Measurements from ENCODE around the gene SANBR. TPM values are rescaled to one million over a fixed set of nuclear protein-coding genes. Genes with fewer than 3 reads are reported as not detected.
"Not testable (repeated sequence)": the region's sequence is repeated elsewhere in the genome, so short reads cannot be mapped to it uniquely, and the experiment has no call there.

SANBR gene
- total RNA-seq, 6 donors from 2014 or later: 7.3 to 40.3 (median 9.0) TPM

DNA sequence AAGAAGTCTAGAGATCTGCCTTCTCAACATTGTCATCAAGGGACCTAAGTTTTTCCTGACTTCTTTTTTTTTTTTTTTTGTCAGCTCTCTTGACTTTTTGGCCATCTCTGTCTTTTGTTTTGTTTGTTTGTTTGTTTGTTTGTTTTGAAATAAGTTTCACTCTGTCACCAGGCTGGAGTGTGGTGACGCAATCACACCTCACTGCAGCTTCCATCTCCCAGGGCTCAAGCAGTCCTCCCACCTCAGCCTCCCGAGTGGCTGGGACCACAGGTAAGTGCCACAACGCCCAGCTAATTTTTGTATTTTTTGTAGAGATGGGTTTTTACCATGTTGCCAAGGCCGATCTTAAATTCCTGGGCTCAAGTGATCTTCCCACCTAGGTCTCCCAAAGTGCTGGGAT lies 42.0 kb upstream of the SANBR start:
- DNase-seq: no peak
- Histone ChIP-seq H3K27ac (no peak overlapping the region), H3K9me3 (peaks cover 0 to 3% (median 0%) of the 10 kb centered on the region in 4 donors), H3K4me1 (peaks cover 11 to 24% (median 17%) of the 10 kb centered on the region in 4 donors), H3K4me3 (no peak overlapping the region), H3K36me3 (peaks cover 0 to 28% (median 6%) of the 10 kb centered on the region in 4 donors), H3K27me3 (no peaks in the 10 kb centered on the region)
- 95% methylated on average over 4 of the region's 4 CpGs for WGBS, 2 donors
- no peak for ATAC-seq (ENCODE audit: low FRiP score in 2 of 2)
- TF ChIP-seq POLR2AphosphoS5 (IDR thresholded peaks at IDR 0.05) (no peak), POLR2A (IDR thresholded peaks at IDR 0.05) (no peak), EP300 (IDR thresholded peaks at IDR 0.05) (no peak)
- TF ChIP-seq, protein P1, sequence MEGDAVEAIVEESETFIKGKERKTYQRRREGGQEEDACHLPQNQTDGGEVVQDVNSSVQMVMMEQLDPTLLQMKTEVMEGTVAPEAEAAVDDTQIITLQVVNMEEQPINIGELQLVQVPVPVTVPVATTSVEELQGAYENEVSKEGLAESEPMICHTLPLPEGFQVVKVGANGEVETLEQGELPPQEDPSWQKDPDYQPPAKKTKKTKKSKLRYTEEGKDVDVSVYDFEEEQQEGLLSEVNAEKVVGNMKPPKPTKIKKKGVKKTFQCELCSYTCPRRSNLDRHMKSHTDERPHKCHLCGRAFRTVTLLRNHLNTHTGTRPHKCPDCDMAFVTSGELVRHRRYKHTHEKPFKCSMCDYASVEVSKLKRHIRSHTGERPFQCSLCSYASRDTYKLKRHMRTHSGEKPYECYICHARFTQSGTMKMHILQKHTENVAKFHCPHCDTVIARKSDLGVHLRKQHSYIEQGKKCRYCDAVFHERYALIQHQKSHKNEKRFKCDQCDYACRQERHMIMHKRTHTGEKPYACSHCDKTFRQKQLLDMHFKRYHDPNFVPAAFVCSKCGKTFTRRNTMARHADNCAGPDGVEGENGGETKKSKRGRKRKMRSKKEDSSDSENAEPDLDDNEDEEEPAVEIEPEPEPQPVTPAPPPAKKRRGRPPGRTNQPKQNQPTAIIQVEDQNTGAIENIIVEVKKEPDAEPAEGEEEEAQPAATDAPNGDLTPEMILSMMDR (IDR thresholded peaks at IDR 0.05): no peak

DNA sequence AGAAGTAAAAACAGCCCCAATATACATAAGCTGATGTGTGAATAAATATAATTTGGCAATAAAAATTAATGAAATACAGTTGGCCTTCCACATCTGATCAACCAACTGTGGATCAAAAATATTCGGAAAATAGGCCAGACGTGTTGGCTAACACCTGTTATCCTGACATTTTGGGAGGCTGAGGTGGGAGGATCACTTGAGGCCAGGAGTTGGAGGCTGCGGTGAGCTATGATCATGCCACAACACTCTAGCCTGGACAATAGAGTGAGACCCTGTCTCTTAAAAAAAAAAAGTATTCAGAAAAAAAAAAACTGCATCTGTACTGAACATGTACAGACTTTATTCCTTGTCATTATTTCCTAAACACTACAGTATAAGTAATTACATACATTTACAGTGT lies 36.1 kb upstream of the SANBR start:
- no peak for ATAC-seq (ENCODE audit: low FRiP score in 2 of 2)
- Histone ChIP-seq H3K36me3 (peaks cover 0 to 39% (median 27%) of the 10 kb centered on the region in 4 donors), H3K27ac (no peak overlapping the region), H3K27me3 (no peaks in the 10 kb centered on the region), H3K9me3 (no peaks in the 10 kb centered on the region), H3K4me1 (no peaks in the 10 kb centered on the region), H3K4me3 (no peak overlapping the region)
- TF ChIP-seq, protein P1 (IDR thresholded peaks at IDR 0.05): no peak
- no peak for TF ChIP-seq EP300 (IDR thresholded peaks at IDR 0.05)
- TF ChIP-seq POLR2A (IDR thresholded peaks at IDR 0.05): no peak
- TF ChIP-seq POLR2AphosphoS5 (IDR thresholded peaks at IDR 0.05): no peak
- DNase-seq: no peak
- 98 to 100% methylated on average over 3 of the region's 3 CpGs for WGBS, 2 donors

DNA sequence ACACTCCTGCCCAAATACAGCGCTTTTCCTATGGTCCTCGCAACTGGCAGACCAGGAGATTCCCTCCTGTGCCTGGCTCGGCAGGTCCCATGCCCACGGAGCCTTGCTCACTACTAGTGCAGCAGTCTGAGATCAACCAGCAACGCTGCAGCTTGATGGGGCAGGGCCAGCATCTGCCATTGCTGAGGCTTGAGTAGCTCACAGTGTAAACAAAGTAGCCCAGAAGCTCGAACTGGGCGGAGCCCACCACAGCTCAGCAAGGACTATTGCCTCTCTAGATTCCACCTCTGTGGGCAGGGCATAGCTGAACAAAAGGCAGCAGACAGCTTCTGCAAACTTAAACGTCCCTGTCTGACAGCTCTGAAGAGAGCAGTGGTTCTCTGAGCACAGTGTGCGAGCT lies 31.1 kb upstream of the SANBR start:
- ATAC-seq (ENCODE audit: low FRiP score in 2 of 2); H3K4me3 ChIP-seq; H3K27ac ChIP-seq; H3K27me3 ChIP-seq; H3K4me1 ChIP-seq; H3K9me3 ChIP-seq; DNase-seq: not testable (repeated sequence)
- 95 to 96% methylated on average over 7 to 9 of the region's 9 CpGs for WGBS, 2 donors
- H3K36me3 ChIP-seq: peaks cover 0 to 48% (median 37%) of the 10 kb centered on the region in 4 donors

DNA sequence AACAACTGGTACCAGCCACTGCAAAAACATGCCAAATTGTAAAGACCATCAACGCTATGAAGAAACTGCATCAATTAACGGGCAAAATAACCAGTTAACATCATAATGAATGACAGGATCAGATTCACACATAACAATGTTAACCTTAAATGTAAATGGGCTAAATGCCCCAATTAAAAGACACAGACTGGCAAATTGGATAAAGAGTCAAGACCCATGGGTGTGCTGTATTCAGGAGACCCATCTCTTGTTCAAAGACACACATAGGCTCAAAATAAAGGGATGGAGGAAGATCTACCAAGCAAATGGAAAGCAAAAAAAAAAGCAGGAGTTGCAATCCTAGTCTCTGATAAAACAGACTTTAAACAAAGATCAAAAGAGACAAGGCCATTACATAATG lies 29.0 kb upstream of the SANBR start:
- not testable (repeated sequence) for H3K4me1 ChIP-seq; H3K27ac ChIP-seq; H3K27me3 ChIP-seq; ATAC-seq (ENCODE audit: low FRiP score in 2 of 2); H3K9me3 ChIP-seq; DNase-seq; H3K4me3 ChIP-seq
- WGBS, 2 donors: 98 to 99% methylated on average over 2 of the region's 2 CpGs
- H3K36me3 ChIP-seq: peaks cover 0 to 43% (median 33%) of the 10 kb centered on the region in 4 donors

DNA sequence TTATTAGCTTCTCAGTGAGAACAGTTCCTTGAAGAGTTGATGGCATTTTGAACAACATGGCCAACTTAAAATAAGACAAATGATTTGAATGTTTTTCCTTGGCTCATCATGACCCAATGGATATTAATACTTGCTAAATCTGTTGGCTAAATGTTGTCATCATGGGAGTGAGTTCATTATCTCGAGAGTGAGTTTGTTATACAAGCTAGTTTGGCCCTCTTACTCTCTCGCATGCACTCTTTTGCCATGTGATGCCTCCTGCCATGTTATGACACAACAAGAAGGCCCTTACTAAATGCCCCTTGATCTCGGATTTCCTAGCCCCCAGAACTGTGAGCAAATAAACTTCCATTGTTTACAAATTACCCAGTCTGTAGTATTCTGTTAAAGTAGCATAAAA lies 22.9 kb upstream of the SANBR start:
- no peaks in the 10 kb centered on the region for H3K27me3 ChIP-seq
- no peaks in the 10 kb centered on the region for H3K9me3 ChIP-seq
- H3K36me3 ChIP-seq: peaks cover 0 to 21% (median 0%) of the 10 kb centered on the region in 4 donors
- ATAC-seq (ENCODE audit: low FRiP score in 2 of 2): no peak
- no peak overlapping the region for H3K4me3 ChIP-seq
- H3K27ac ChIP-seq: no peak overlapping the region
- peaks cover 6 to 17% (median 12%) of the 10 kb centered on the region in 4 donors for H3K4me1 ChIP-seq
- DNase-seq: no peak
- 63 to 76% methylated on average over 3 of the region's 3 CpGs for WGBS, 2 donors
- TF ChIP-seq POLR2A (IDR thresholded peaks at IDR 0.05) (no peak), POLR2AphosphoS5 (IDR thresholded peaks at IDR 0.05) (no peak), EP300 (IDR thresholded peaks at IDR 0.05) (no peak)
- TF ChIP-seq, protein P1 (IDR thresholded peaks at IDR 0.05): no peak

DNA sequence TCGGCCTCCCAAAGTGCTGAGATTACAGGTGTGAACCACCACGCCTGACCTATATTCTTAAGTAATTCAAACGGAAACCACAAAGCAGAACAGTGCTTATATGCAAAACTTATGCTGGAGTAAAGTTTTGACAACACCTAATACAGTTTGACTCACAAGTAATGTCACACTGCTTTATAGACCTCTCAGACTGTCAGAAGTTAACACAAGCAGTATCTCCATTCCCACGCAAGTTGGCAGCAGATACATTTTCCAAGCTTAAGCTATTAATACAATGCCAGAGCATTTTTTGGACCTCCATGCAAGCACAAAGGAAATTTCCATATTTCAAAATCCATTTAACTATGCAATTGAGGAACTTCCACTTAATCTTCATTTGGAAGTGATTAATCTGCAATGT lies 21.0 kb upstream of the SANBR start:
- DNase-seq: no peak
- no peak for ATAC-seq (ENCODE audit: low FRiP score in 2 of 2)
- H3K4me3 ChIP-seq: no peak overlapping the region
- 72 to 84% methylated on average over 4 of the region's 4 CpGs for WGBS, 2 donors
- no peak for TF ChIP-seq EP300 (IDR thresholded peaks at IDR 0.05)
- H3K27me3 ChIP-seq: no peaks in the 10 kb centered on the region
- peaks cover 6 to 17% (median 12%) of the 10 kb centered on the region in 4 donors for H3K4me1 ChIP-seq
- H3K27ac ChIP-seq: peak overlapping the region in 1 of 4 donors; percentile 19
- H3K36me3 ChIP-seq: peaks cover 4 to 40% (median 12%) of the 10 kb centered on the region in 4 donors
- H3K9me3 ChIP-seq: no peaks in the 10 kb centered on the region

All from upper lobe of left lung (tissue), 6 donors.